ENCODE measurements around the gene TMEM184C.

The TMEM184C gene

DNA sequence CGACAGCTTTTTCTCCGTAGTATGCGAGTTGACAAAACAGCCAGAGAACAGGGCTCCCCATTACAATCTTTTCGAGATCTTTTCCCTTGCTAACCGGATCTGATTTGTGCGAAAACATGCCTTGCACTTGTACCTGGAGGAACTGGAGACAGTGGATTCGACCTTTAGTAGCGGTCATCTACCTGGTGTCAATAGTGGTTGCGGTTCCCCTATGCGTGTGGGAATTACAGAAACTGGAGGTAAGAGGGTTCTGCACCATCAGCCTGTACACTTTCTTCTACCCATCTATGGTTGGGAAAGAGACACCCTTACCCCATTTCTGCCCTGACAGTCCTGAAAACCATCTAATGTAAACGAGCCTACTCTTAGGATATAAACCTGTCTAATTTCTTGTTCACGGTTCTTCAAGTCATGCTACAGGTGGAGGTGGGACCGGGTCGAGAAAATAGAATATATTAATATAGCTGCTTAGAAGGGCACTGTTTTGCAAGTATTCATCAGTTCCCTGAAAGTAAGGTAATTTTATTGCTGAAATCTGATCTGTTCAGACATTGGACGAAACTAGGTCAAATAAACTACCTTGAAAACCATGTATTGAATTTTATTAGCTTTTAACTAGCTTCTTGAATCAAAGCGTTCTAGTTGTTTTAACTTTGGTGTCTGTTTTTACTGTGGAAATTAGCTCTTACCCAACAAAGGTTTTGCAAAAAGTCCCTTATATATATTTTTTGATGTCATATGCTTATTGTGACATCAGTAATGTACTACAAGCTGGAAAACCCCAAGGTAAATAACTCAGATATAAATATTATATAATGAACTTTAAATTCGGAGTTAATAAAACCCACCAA is 869 bp downstream of the TMEM184C start:
- Histone ChIP-seq H3K9me3 (no peaks in the 10 kb centered on the region), H3K27ac (peak overlapping the region; percentile 90), H3K4me1 (ENCODE audit: control insufficient read depth in 1 of 2, insufficient read depth in 1 of 2, low read depth in 1 of 2, low read length in 1 of 2) (peaks cover 17 to 18% of the 10 kb centered on the region in 2 experiments), H3K36me3 (peaks cover 12% of the 10 kb centered on the region), H3K27me3 (peaks cover 27% of the 10 kb centered on the region), H3K4me3 (ENCODE audit: low read depth in 1 of 2, low read length in 1 of 2) (peak overlapping the region; percentile 84 to 91)
- TF ChIP-seq, protein P1, sequence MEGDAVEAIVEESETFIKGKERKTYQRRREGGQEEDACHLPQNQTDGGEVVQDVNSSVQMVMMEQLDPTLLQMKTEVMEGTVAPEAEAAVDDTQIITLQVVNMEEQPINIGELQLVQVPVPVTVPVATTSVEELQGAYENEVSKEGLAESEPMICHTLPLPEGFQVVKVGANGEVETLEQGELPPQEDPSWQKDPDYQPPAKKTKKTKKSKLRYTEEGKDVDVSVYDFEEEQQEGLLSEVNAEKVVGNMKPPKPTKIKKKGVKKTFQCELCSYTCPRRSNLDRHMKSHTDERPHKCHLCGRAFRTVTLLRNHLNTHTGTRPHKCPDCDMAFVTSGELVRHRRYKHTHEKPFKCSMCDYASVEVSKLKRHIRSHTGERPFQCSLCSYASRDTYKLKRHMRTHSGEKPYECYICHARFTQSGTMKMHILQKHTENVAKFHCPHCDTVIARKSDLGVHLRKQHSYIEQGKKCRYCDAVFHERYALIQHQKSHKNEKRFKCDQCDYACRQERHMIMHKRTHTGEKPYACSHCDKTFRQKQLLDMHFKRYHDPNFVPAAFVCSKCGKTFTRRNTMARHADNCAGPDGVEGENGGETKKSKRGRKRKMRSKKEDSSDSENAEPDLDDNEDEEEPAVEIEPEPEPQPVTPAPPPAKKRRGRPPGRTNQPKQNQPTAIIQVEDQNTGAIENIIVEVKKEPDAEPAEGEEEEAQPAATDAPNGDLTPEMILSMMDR (IDR thresholded peaks at IDR 0.05), result no peak

DNA sequence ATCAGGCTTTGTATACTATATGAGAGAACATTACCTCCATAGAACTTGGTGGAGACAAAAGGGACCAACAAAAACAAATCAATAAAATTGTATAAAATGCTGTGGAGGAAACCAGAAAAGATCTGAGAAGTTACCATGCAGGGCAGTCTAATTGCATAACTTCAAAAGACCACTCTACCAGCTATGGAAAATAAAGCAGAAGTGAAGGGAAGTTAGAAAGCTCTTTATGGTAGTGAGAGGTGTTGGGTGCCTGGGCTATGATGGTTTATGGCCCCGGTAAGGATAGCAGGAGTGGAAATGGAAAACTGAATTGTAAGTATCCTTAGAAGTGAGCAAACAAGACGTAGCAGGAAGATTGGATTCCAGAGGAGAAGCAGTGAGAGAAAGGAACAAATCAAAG is 3.1 kb downstream of the TMEM184C start:
- TF ChIP-seq, protein P1 (IDR thresholded peaks at IDR 0.05), result no peak
- peaks cover 17 to 18% of the 10 kb centered on the region in 2 experiments for H3K4me1 ChIP-seq (ENCODE audit: control insufficient read depth in 1 of 2, insufficient read depth in 1 of 2, low read depth in 1 of 2, low read length in 1 of 2)
- peaks cover 25% of the 10 kb centered on the region for H3K36me3 ChIP-seq
- H3K4me3 ChIP-seq (ENCODE audit: low read depth in 1 of 2, low read length in 1 of 2), result no peak overlapping the region
- no peak overlapping the region for H3K27ac ChIP-seq
- peaks cover 5% of the 10 kb centered on the region for H3K27me3 ChIP-seq
- H3K9me3 ChIP-seq, result no peaks in the 10 kb centered on the region

DNA sequence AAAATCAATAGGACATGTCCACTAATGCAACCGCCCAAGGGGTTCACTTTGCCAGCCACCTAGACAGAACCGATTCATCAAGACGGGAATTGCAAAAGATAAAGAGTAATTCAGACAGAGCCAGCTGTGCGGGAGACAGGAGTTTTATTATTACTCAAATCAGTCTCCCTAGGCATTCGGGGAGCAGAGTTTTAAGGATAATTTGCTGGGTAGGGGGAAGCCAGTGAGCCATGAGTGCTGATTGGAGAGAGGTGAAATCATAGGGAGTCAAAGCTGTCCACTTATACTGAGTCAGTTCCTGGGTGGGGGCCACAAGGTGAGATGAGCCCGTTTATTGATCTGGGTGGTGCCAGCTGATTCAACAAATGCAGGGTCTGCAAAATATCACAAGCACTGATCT is 8.5 kb downstream of the TMEM184C start:
- Histone ChIP-seq H3K27ac (no peak overlapping the region), H3K27me3 (no peaks in the 10 kb centered on the region), H3K4me3 (ENCODE audit: low read depth in 1 of 2, low read length in 1 of 2) (no peak overlapping the region), H3K36me3 (peaks cover 79% of the 10 kb centered on the region), H3K9me3 (no peaks in the 10 kb centered on the region), H3K4me1 (ENCODE audit: control insufficient read depth in 1 of 2, insufficient read depth in 1 of 2, low read depth in 1 of 2, low read length in 1 of 2) (no peaks in the 10 kb centered on the region)
- TF ChIP-seq, protein P1 (IDR thresholded peaks at IDR 0.05), result no peak

DNA sequence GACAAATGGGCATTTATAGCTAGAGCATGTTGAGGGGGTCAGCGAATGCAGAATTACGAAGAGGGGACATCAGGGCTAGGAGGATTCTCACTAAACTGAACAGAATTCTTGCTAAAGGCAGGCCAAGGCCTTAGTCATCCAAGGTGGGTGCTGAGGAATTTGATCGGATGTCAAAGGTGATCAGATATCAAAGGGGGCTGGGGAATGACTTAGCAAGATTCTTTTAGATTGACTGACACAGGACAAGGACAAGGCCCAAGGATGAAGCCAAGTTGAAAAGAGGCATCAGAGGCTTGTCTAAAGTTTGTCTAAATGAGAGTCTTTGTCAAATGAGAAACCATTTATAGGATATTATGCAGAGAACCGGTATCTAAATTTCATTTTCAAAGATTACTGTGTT is 9.7 kb downstream of the TMEM184C start:
- H3K27me3 ChIP-seq, result no peaks in the 10 kb centered on the region
- peaks cover 91% of the 10 kb centered on the region for H3K36me3 ChIP-seq
- no peaks in the 10 kb centered on the region for H3K9me3 ChIP-seq
- no peak overlapping the region for H3K27ac ChIP-seq
- no peaks in the 10 kb centered on the region for H3K4me1 ChIP-seq (ENCODE audit: control insufficient read depth in 1 of 2, insufficient read depth in 1 of 2, low read depth in 1 of 2, low read length in 1 of 2)
- H3K4me3 ChIP-seq (ENCODE audit: low read depth in 1 of 2, low read length in 1 of 2), result no peak overlapping the region
- TF ChIP-seq, protein P1 (IDR thresholded peaks at IDR 0.05), result no peak

DNA sequence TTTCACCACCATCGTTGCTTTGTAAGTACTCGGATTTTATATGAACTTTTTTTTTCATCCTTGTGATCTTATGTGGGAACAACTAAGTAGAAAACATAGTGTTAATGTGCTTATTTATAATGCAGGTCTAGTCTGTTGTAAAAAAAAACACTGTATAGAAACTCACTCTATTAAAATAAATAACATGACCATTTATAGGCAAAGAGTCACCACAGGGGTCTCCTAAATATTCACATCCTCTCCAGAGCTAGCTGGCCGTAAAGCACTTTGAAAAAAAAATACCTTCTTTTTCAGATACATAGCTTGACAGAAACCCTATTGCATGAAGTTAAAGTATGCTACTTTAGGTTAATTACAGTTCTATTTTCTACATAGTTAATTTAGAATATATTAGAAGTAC is 11.2 kb downstream of the TMEM184C start:
- Histone ChIP-seq H3K27me3 (no peaks in the 10 kb centered on the region), H3K9me3 (no peaks in the 10 kb centered on the region), H3K4me1 (ENCODE audit: control insufficient read depth in 1 of 2, insufficient read depth in 1 of 2, low read depth in 1 of 2, low read length in 1 of 2) (no peaks in the 10 kb centered on the region), H3K36me3 (peaks cover 88% of the 10 kb centered on the region), H3K4me3 (ENCODE audit: low read depth in 1 of 2, low read length in 1 of 2) (no peak overlapping the region), H3K27ac (no peak overlapping the region)
- TF ChIP-seq, protein P1 (IDR thresholded peaks at IDR 0.05), result no peak

All from neutrophil (primary cell).